ENCODE results near the gene LKAAEAR1. TPM values are rescaled to one million over a fixed set of nuclear protein-coding genes. Genes with fewer than 3 reads are reported as not detected.

Gene LKAAEAR1
- total and polyA plus RNA-seq, 2 of the 13 experiments (the other 11 are each of a cell fraction or from before 2014, with no cell fraction given) = not detected

DNA sequence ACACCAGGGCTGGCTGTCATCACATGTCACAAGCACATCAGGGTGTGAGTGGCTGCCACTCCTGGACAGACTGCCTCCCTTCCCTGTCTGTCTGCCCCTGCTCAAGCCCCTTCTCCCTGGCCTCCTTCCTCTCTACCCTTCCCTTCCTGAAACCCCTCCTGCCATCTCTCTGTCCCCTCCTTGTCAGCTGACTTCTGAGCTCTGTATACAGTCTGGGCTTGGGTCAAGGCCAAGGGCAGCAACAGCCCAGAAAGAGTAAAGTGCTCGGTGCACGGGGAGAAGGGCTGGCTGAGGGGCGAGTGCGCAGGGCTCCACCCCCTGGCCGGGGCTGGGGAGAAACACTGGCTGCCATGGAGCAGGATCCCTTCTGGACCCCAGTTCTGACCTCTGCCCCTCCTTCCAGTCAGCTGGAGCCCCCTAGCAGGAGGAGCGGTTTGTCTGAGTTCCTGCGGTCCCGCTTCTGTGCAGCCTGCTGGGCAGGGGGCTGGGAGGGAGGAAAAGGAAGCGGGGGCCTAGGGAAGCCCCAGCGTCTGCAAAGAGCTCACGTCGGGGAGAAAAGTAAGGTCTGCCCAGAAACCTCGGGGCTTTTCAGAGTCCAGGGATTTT is 2.0 kb downstream of the LKAAEAR1 start (continued):
- TF ChIP-seq ZNF788 (CRISPR knock-in tag; IDR thresholded peaks at IDR 0.05; ENCODE audit: borderline replicate concordance) = 0 out of 2 replicates have a peak, but pooled peaks have one; percentile 14
- TF ChIP-seq SRSF4 (IDR thresholded peaks at IDR 0.05; ENCODE audit: low read depth, low read length, poor library complexity, severe bottlenecking) = no peak
- TF ChIP-seq SOX13 (IDR thresholded peaks at IDR 0.05) = no peak
- TF ChIP-seq SOX13 (CRISPR knock-in tag; conservative IDR thresholded peaks at IDR 0.05 in 1 of 2, IDR thresholded peaks at IDR 0.05 in 1 of 2) = peak in 1 of 2 experiments; percentile 53; a peak in 1 of 4 replicates
- TF ChIP-seq MLX (CRISPR knock-in tag; IDR thresholded peaks at IDR 0.05) = peak; percentile 60; the same call in 1 of the 2 replicates
- TF ChIP-seq GZF1 (CRISPR knock-in tag; IDR thresholded peaks at IDR 0.05) = no peak
- no peak for TF ChIP-seq CBX1 (IDR thresholded peaks at IDR 0.05; ENCODE audit: low read depth)
- TF ChIP-seq, protein P1, sequence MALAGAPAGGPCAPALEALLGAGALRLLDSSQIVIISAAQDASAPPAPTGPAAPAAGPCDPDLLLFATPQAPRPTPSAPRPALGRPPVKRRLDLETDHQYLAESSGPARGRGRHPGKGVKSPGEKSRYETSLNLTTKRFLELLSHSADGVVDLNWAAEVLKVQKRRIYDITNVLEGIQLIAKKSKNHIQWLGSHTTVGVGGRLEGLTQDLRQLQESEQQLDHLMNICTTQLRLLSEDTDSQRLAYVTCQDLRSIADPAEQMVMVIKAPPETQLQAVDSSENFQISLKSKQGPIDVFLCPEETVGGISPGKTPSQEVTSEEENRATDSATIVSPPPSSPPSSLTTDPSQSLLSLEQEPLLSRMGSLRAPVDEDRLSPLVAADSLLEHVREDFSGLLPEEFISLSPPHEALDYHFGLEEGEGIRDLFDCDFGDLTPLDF (CRISPR knock-in tag; IDR thresholded peaks at IDR 0.05) = no peak
- no peak for TF ChIP-seq ZNF550 (CRISPR knock-in tag; IDR thresholded peaks at IDR 0.05; ENCODE audit: borderline replicate concordance)
- TF ChIP-seq ZNF460 (CRISPR knock-in tag; IDR thresholded peaks at IDR 0.05; ENCODE audit: borderline replicate concordance) = no peak
- no peak for TF ChIP-seq HNRNPUL1 (IDR thresholded peaks at IDR 0.05; ENCODE audit: low read depth, low read length)
- no peak for TF ChIP-seq ZMYM2 (CRISPR knock-in tag; IDR thresholded peaks at IDR 0.05)
- TF ChIP-seq, protein P2, sequence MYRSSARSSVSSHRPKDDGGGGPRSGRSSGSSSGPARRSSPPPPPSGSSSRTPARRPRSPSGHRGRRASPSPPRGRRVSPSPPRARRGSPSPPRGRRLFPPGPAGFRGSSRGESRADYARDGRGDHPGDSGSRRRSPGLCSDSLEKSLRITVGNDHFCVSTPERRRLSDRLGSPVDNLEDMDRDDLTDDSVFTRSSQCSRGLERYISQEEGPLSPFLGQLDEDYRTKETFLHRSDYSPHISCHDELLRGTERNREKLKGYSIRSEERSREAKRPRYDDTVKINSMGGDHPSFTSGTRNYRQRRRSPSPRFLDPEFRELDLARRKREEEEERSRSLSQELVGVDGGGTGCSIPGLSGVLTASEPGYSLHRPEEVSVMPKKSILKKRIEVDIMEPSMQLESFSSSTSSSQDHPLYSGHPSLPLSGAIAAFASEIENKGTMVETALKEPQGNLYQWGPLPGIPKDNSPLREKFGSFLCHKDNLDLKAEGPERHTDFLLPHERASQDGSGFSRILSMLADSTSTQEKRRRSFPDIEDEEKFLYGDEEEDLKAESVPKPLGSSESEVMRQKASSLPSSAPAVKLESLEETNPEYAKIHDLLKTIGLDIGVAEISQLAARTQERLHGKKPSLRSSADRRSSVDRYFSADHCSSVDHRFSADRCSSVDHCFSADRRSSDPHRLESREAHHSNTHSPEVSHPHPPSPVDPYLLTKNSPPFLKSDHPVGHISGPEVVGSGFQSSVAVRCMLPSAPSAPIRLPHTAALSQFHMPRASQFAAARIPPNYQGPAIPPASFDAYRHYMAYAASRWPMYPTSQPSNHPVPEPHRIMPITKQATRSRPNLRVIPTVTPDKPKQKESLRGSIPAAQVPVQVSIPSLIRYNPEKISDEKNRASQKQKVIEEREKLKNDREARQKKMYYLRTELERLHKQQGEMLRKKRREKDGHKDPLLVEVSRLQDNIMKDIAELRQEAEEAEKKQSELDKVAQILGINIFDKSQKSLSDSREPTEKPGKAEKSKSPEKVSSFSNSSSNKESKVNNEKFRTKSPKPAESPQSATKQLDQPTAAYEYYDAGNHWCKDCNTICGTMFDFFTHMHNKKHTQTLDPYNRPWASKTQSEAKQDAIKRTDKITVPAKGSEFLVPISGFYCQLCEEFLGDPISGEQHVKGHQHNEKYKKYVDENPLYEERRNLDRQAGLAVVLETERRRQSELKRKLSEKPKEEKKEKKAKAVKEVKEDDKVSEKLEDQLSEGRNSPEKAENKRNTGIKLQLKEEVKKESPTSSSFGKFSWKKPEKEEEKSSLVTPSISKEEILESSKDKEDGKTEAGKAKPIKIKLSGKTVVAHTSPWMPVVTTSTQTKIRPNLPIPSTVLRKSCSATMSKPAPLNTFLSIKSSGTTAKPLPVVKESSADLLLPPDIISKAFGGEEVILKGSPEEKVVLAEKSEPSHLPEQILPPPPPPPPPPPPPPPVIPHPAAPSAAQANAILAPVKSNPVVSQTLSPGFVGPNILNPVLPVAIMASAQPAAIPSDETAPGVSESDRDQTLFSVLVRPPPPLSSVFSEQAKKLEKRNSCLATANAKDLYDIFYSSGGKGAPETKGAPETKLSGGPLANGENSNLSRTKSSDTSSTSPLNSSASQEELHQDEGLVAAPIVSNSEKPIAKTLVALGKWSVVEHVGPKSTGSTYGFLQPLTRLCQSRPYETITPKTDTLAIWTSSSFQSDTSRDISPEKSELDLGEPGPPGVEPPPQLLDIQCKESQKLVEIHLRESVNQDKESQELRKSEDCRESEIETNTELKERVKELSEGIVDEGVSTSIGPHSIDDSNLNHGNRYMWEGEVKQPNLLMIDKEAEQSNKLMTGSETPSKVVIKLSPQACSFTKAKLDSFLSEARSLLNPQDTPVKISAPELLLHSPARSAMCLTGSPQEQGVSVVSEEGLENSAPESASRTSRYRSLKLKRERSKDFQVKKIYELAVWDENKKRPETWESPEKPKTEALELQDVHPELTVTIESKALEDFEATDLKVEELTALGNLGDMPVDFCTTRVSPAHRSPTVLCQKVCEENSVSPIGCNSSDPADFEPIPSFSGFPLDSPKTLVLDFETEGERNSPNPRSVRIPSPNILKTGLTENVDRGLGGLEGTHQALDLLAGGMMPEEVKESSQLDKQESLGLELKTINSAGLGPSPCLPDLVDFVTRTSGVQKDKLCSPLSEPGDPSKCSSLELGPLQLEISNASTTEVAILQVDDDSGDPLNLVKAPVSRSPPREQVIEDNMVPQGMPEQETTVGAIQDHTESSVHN (CRISPR knock-in tag; IDR thresholded peaks at IDR 0.05) = no peak
- TF ChIP-seq ZNF598 (CRISPR knock-in tag; IDR thresholded peaks at IDR 0.05; ENCODE audit: borderline replicate concordance) = no peak
- 0 out of 2 replicates have a peak, but pooled peaks have one; percentile 39 for TF ChIP-seq MAF1 (CRISPR knock-in tag; IDR thresholded peaks at IDR 0.05; ENCODE audit: borderline replicate concordance)
- TF ChIP-seq, protein P3, sequence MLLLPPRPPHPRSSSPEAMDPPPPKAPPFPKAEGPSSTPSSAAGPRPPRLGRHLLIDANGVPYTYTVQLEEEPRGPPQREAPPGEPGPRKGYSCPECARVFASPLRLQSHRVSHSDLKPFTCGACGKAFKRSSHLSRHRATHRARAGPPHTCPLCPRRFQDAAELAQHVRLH (CRISPR knock-in tag; IDR thresholded peaks at IDR 0.05; ENCODE audit: borderline replicate concordance, low read depth) = no peak

Measured in HepG2 (cell line).